ENCODE results near the gene KCTD2.
"Not testable (repeated sequence)": the region's sequence is repeated elsewhere in the genome, so short reads cannot be mapped to it uniquely, and the experiment has no call there.

Gene KCTD2, protein sequence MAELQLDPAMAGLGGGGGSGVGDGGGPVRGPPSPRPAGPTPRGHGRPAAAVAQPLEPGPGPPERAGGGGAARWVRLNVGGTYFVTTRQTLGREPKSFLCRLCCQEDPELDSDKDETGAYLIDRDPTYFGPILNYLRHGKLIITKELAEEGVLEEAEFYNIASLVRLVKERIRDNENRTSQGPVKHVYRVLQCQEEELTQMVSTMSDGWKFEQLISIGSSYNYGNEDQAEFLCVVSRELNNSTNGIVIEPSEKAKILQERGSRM

DNA sequence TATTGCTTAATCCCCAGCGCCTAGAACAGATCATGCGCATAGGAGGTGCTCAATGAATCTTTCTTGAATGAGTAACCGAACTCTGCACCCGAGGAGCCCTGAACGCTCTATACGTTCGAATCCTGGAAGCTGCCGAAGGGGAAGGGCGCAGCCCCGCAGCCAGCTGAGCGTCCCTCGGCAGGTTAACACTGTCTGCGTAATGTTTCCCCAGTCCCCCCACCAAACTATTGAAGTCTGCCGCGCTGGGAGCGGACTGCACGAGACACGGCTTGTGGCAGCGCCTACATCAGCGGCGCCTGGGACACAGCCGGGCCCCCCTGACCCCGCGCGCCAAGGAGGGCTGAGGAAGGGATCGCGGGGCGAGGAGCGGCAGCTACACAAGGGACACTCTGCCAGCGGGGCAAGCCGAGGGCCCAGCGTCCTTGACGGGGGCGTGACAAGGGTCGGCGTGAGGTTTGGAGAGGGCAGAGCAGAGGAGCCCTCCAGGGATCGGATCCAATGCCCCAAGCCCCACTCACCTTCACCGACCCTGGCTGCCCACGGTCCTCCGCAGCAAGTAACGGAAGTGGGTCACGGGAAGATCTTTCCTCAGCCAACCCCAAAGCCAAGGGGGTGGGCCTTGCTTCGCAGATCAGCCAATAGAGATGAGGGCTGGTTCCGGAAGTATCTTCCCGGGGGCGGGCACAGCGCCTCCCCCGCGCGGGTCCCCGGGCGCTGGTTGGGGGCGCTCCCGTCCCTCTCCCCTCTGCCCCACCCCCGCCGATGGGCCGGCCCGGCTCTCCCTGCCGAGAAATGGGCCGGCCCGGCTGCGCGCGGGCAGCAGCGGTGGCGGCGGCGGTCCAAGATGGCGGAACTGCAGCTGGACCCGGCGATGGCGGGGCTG lies at the start of gene KCTD2, which contains the start of gene ATP5PD:
Gene KCTD2, plus strand, starts transcription at position 819 of the 883 bp plus-strand sequence. Its CDS starts 26 bp downstream, at position 845.
Gene ATP5PD, minus strand, starts transcription at position 563 of the 883 bp plus-strand sequence. CDS start 4,319 bp downstream, outside the sequence.
- peak; percentile 97 for ATAC-seq
- Mint-ChIP-seq H3K9me3 (no peaks in the 10 kb centered on the region), H3K27me3 (no peaks in the 10 kb centered on the region), H3K36me3 (ENCODE audit: low read depth) (peaks cover 6% of the 10 kb centered on the region), H3K4me3 (peak within 1 kb of the TSS; percentile 94), H3K4me1 (peaks cover 40% of the 10 kb centered on the region), H3K27ac (peak within 1 kb of the TSS; percentile 92)
- peak; percentile 94 for DNase-seq

DNA sequence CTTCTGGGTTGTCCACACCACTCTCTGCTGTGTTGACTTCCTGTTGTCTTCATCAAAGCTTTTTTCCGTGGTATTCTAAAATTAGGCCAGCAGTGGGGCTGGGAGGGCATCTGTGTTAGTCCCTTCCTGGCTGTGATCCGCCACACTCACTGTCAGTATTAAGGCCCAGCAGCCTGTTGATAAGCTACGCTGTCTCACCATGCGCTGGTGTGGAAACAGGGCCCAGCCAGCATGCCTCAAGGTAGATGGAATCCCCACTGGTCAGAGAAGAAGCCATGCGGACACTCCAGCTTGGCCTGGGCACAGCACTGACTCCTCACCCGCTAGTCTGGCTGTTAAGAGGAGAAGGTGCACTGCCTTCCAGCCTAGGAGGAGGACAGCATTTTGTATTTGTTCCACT lies 48.2 kb upstream of the KCTD2 start:
- DNase-seq (no peak), ATAC-seq (no peak)
- Mint-ChIP-seq H3K4me1 (peaks cover 10% of the 10 kb centered on the region), H3K4me3 (no peak overlapping the region), H3K9me3 (no peaks in the 10 kb centered on the region), H3K27ac (no peak overlapping the region), H3K36me3 (ENCODE audit: low read depth) (no peaks in the 10 kb centered on the region), H3K27me3 (no peaks in the 10 kb centered on the region)

DNA sequence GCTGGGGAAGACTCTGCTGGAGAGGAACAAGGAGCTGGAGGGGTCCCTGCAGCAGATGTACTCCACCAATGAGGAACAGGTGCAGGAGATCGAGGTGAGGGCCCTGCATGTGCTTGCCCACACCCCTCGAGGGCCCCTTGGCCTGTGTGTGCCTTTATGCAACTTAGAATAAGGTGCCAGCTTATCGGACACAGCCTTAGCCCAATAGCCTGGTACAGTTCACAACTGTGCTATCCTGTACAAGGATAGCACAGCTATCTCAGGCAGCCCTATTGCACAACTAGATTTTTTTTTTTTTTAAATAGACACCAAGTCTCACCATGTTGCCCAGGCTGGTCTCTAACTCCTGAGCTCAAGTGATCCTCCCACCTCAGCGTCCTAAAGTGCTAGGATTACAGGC lies 47.5 kb upstream of the KCTD2 start:
- Mint-ChIP-seq H3K27ac (no peak overlapping the region), H3K4me3 (no peak overlapping the region), H3K36me3 (ENCODE audit: low read depth) (no peaks in the 10 kb centered on the region), H3K27me3 (no peaks in the 10 kb centered on the region), H3K9me3 (no peaks in the 10 kb centered on the region), H3K4me1 (peaks cover 10% of the 10 kb centered on the region)
- ATAC-seq (no peak), DNase-seq (no peak)

DNA sequence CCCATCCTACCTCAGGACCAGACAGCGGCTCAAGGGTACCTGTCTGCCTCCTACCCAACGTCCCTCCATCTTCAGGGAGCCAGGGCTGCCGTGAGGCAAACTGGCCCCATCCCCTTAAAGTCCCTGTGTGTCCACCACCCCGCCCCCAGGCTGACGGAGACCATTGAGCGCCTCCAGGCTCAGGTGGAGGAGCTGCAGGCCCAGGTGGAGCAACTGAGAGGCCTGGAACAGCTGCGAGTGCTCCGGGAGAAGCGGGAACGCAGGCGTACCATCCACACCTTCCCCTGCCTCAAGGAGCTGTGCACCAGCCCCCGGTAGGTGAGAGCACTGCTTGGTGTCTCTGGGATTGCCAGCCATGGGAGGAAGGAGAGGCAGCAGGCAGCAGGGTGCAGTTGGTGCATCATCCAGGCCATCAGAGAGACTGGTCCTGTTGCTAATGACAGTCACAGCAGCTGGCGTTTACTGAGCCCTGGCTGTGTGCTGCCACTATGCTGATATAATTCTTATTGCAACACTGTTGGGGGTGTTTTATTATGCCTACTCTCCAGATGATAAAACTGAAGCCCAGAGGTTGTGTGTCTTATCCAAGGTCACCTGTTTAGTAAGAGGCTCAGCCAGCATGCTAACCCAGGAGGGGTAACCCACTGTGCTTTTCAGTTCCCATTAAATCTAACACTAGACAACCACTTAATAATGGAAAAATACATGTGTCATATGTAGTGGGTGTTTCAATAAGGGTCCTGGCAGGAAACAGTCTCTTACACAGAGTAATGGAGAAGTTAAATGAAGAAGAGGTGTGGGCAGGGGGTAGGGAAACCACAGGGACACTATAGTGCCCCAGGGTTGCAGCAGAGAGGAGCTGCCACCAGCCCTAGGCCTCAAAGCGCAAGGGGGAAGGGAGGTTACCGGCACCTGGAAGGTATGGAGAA lies 44.8 kb upstream of the KCTD2 start:
- H3K27ac Mint-ChIP-seq = peak overlapping the region; percentile 23
- H3K4me3 Mint-ChIP-seq = no peak overlapping the region
- peaks cover 10% of the 10 kb centered on the region for H3K4me1 Mint-ChIP-seq
- no peaks in the 10 kb centered on the region for H3K27me3 Mint-ChIP-seq
- ATAC-seq (peak; percentile 57), DNase-seq (no peak)
- no peaks in the 10 kb centered on the region for H3K36me3 Mint-ChIP-seq (ENCODE audit: low read depth)
- no peaks in the 10 kb centered on the region for H3K9me3 Mint-ChIP-seq

DNA sequence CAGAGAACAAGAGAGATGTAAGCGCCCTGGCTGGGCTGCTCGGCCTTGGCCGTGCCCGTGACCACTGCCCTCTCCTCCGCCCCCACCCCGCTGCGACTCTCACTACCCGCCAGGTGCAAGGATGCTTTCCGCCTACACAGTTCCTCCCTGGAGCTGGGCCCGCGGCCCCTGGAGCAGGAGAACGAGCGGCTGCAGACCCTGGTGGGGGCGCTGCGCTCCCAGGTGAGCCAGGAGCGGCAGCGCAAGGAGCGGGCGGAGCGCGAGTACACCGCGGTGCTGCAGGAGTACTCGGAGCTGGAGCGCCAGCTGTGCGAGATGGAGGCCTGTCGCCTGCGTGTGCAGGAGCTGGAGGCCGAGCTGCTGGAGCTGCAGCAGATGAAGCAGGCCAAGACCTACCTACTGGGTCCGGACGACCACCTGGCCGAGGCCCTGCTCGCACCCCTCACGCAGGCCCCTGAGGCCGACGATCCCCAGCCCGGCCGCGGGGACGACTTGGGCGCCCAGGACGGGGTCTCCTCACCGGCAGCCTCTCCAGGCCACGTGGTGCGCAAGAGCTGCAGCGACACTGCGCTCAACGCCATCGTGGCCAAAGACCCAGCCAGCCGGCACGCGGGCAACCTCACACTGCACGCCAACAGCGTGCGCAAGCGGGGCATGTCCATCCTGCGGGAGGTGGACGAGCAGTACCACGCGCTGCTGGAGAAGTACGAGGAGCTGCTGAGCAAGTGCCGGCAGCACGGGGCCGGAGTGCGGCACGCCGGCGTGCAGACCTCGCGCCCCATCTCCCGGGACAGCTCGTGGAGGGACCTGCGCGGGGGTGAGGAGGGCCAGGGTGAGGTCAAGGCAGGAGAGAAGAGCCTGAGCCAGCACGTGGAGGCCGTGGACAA lies 43.7 kb upstream of the KCTD2 start:
- H3K4me3 Mint-ChIP-seq = no peak overlapping the region
- H3K27ac Mint-ChIP-seq = no peak overlapping the region
- ATAC-seq (no peak), DNase-seq (no peak)
- H3K27me3 Mint-ChIP-seq = no peaks in the 10 kb centered on the region
- no peaks in the 10 kb centered on the region for H3K9me3 Mint-ChIP-seq
- H3K36me3 Mint-ChIP-seq (ENCODE audit: low read depth) = no peaks in the 10 kb centered on the region
- H3K4me1 Mint-ChIP-seq = peaks cover 9% of the 10 kb centered on the region

DNA sequence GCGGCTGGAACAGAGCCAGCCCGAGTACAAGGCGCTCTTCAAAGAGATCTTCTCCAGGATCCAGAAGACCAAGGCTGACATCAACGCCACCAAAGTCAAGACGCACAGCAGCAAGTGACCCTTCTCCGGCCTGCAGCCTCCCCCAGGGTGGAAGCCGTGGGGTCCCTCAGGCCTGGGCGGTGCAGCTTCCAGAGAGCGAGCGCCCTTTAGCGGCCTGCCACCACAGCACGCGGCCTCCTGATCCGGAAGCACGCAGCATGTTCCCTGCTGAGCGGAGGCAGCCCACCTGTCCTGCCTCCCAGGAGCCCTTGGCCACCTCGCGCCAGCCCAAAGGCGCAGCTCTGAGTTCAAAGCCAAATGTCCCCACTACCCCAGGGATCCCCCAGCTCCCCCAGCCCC lies 43.1 kb upstream of the KCTD2 start:
- H3K36me3 Mint-ChIP-seq (ENCODE audit: low read depth) = no peaks in the 10 kb centered on the region
- H3K4me1 Mint-ChIP-seq = peaks cover 7% of the 10 kb centered on the region
- no peak overlapping the region for H3K4me3 Mint-ChIP-seq
- DNase-seq (no peak), ATAC-seq (no peak)
- no peaks in the 10 kb centered on the region for H3K9me3 Mint-ChIP-seq
- H3K27me3 Mint-ChIP-seq = no peaks in the 10 kb centered on the region
- H3K27ac Mint-ChIP-seq = no peak overlapping the region

DNA sequence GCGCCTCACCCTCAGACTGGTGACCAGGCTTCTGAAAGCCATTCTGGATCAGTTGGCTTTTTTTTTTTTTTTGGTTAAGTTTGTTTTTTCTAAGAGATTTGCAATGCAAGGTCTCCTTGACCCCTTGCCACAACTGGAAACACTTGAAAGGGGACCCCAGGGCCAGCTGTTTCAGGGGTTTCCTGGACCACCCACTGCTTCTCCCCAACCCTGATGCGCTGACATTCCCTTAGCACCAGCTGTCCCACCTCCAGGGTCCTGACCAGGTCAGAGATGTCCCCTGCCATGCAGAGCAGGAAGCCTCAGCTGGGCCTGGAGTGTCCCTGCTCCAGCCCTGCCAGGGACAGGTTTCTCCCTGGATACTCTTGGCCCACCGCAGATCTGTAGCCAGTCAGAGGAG lies 42.7 kb upstream of the KCTD2 start:
- Mint-ChIP-seq H3K9me3 (no peaks in the 10 kb centered on the region), H3K27ac (no peak overlapping the region), H3K4me3 (no peak overlapping the region), H3K36me3 (ENCODE audit: low read depth) (no peaks in the 10 kb centered on the region), H3K4me1 (peaks cover 7% of the 10 kb centered on the region), H3K27me3 (no peaks in the 10 kb centered on the region)
- DNase-seq = no peak
- ATAC-seq = no peak

DNA sequence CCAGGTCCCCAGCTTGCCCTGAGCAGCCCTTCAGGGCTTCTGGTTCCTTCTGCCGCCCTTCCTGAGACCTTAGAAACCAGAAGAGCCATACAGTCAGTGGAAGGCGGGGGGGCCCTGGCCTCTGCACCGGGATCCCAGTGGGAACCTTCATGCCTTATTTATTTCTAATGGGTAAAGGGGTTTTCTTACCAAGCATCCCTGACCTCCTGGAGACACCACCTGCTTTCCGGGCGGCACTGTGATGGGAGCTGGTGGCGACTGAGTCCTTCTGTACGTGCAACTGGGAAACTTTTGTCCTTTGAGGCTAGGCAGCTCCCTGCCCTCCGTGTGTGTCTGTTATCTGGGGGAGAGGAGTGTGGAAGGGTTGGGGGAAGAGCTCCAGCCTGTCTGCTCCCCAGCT lies 41.7 kb upstream of the KCTD2 start:
- no peak overlapping the region for H3K4me3 Mint-ChIP-seq
- H3K36me3 Mint-ChIP-seq (ENCODE audit: low read depth) = no peaks in the 10 kb centered on the region
- peaks cover 7% of the 10 kb centered on the region for H3K4me1 Mint-ChIP-seq
- H3K9me3 Mint-ChIP-seq = no peaks in the 10 kb centered on the region
- H3K27me3 Mint-ChIP-seq = no peaks in the 10 kb centered on the region
- DNase-seq = no peak
- H3K27ac Mint-ChIP-seq = no peak overlapping the region
- no peak for ATAC-seq

DNA sequence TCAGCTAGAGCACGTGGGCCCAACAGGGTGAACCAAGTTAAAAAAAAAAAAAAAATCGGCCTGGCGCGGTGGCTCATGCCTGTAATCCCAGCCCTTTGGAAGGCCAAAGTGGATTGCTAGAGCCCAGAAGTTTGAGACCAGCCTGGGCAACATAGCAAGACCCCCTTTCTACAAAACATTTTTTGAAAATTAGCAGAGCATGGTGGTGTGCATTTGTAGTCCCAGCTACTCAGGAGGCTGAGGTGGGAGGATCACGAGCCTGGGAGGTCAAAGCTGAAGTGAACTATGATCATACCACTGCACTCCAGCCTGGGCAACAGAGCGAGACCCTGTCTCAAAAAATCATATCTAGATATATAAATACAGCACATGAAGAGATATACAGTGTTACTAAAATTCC lies 40.9 kb upstream of the KCTD2 start:
- not testable (repeated sequence) for DNase-seq; H3K4me3 Mint-ChIP-seq; H3K36me3 Mint-ChIP-seq (ENCODE audit: low read depth); H3K27ac Mint-ChIP-seq; H3K27me3 Mint-ChIP-seq; ATAC-seq; H3K9me3 Mint-ChIP-seq
- peaks cover 11% of the 10 kb centered on the region for H3K4me1 Mint-ChIP-seq

DNA sequence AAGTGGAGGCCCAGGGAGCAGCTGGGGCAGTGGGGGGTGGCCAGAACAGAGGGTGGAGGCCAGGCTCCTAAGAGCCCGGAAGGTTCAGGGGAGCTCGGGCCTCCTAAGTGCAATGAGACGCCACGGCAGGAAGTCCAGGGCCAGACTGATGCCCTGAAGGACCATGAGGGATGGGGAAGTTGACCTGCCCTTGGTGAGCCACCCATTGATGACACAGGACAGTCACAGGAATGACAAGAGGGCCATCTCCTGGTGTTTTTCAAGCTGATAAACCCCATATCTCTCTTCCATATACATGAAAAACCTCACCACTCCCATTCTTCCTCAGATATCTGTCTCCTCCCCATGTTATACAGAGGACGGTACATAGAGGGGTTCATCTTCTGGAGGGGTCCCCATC lies 40.4 kb upstream of the KCTD2 start:
- Mint-ChIP-seq H3K4me1 (peaks cover 17% of the 10 kb centered on the region), H3K4me3 (no peak overlapping the region), H3K27me3 (no peaks in the 10 kb centered on the region), H3K27ac (no peak overlapping the region), H3K9me3 (no peaks in the 10 kb centered on the region), H3K36me3 (ENCODE audit: low read depth) (no peaks in the 10 kb centered on the region)
- DNase-seq (no peak), ATAC-seq (no peak)

DNA sequence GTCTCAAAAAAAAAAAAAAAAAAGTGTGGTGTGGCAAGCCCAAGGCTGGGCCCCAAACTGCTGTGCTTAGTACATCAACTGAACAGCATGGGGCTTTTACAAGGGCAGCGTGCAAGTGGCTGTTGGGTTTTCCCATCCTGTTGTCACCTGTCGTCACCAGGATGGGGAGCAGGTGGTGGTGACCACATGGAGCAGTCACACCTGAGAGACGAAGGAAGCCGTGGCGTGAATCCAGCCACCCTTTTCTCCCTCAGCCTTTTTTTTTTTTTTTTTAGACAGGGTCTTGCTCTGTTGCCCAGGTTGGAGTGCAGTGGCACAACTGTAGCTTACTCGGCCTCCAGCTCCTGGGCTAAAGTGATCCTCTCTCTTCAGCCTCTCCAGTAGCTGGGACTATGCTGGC lies 38.7 kb upstream of the KCTD2 start:
- Mint-ChIP-seq H3K36me3 (ENCODE audit: low read depth) (no peaks in the 10 kb centered on the region), H3K27ac (no peak overlapping the region), H3K4me1 (peaks cover 21% of the 10 kb centered on the region), H3K4me3 (no peak overlapping the region), H3K27me3 (no peaks in the 10 kb centered on the region), H3K9me3 (no peaks in the 10 kb centered on the region)
- ATAC-seq (no peak), DNase-seq (no peak)

DNA sequence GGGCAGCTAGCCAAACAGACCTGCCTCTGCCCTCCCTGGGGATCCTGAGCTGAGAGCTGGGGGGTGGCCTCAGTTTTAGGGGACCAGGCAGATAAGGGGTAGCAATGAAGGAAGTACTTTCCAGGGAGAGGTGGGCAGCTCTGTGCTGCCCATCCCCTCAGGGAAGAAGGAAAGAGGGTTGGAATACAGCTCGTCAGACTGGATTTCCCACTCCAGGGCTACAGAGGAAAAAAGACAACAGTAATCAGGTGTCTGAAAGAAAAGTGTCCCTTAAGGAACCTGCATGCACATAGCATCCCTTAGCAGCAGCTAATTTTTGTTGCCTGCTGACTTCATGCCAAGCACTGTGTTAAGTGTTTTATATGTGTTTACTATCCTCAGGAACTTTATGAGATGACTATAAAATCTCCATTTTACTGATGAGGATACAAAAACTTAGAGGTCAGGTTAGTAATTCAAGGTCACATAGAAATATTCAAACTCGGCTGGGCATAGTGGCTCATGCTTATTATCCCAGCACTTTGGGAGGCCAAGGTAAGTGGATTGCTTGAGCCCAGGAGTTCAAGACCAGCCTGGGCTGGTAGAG lies 37.8 kb upstream of the KCTD2 start:
- Mint-ChIP-seq H3K27me3 (no peaks in the 10 kb centered on the region), H3K4me3 (no peak overlapping the region), H3K9me3 (no peaks in the 10 kb centered on the region), H3K27ac (no peak overlapping the region), H3K36me3 (ENCODE audit: low read depth) (peaks cover 2% of the 10 kb centered on the region), H3K4me1 (peaks cover 27% of the 10 kb centered on the region)
- DNase-seq (no peak), ATAC-seq (no peak)

DNA sequence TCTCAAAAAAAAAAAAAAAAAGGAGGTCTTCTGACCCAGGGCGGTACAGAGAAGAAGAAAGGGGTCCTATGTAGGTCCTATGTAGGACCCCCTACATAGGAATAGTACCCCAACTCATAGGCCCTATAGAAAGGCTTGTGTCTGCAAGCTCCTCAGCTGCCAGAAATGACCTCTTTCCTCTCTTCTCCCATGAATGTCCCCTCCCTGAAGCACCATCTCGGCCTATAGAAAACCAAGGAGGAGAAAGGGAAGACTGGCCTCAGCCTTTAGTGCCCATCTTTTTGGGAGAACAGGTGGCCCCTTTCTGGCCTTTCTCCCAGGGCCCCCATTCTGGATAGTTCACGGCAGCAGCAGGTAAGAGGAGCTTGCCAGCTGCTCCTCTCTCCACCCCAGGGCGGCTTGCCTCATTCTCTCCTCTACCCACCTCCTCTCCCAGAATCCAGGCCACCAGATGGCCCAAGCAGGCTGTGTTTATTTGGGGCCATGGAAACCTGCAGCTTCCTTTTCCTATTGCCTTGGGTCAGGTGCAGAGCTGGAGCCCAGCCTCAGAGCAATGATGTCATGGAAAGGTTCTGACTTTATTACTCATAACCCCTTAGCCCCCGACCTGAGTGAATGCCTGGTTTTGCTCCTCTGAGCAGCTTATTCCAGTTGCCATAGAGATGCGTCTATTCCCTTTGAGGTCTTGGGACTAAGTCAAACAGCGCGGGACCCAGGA lies 36.2 kb upstream of the KCTD2 start:
- peaks cover 4% of the 10 kb centered on the region for H3K36me3 Mint-ChIP-seq (ENCODE audit: low read depth)
- no peaks in the 10 kb centered on the region for H3K9me3 Mint-ChIP-seq
- H3K27me3 Mint-ChIP-seq = no peaks in the 10 kb centered on the region
- H3K27ac Mint-ChIP-seq = peak overlapping the region; percentile 59
- H3K4me3 Mint-ChIP-seq = peak overlapping the region; percentile 32
- H3K4me1 Mint-ChIP-seq = peaks cover 35% of the 10 kb centered on the region
- no peak for DNase-seq
- ATAC-seq = peak; percentile 42

All from activated naive CD8-positive, alpha-beta T cell treated with anti-CD3 and anti-CD28 coated beads, Interleukin-2, amount 50 U/mL, for 24 hours (primary cell).